NCI-H1105 treated with DMSO at 0.1 percent for 48 hours (cell line): ENCODE data around the gene EFCAB6.

Experiments
- DNase-seq: peaks from one replicate; lab custom pipeline; 2025; lab: John Stamatoyannopoulos, UW

The EFCAB6 gene

GRCh38 chr22:43526117-43526655, 285.9 kb downstream of the EFCAB6 start:
- DNase-seq, result no peak

GRCh38 chr22:43521716-43522115, 290.4 kb downstream of the EFCAB6 start:
- DNase-seq, result no peak

GRCh38 chr22:43520632-43521039, 291.5 kb downstream of the EFCAB6 start:
- DNase-seq, result no peak

- no peak for DNase-seq
Measured at GRCh38 chr22:43516996-43517635, 295.0 kb downstream of the EFCAB6 start.

- DNase-seq, result no peak
Measured at GRCh38 chr22:43516386-43516785, 295.7 kb downstream of the EFCAB6 start.

- no peak for DNase-seq
Measured at GRCh38 chr22:43515902-43516301, 296.2 kb downstream of the EFCAB6 start.

GRCh38 chr22:43515411-43515810, 296.7 kb downstream of the EFCAB6 start:
- DNase-seq, result no peak

GRCh38 chr22:43514476-43515157, 297.5 kb downstream of the EFCAB6 start:
- DNase-seq, result no peak

GRCh38 chr22:43512279-43512678, 299.8 kb downstream of the EFCAB6 start:
- DNase-seq, result no peak

GRCh38 chr22:43511276-43511910, 300.7 kb downstream of the EFCAB6 start:
- no peak for DNase-seq

GRCh38 chr22:43510281-43511070, 301.6 kb downstream of the EFCAB6 start:
- no peak for DNase-seq

GRCh38 chr22:43509337-43509736, 302.8 kb downstream of the EFCAB6 start:
- DNase-seq, result no peak

GRCh38 chr22:43508489-43508888, 303.6 kb downstream of the EFCAB6 start:
- no peak for DNase-seq

GRCh38 chr22:43507235-43507634, 304.9 kb downstream of the EFCAB6 start:
- DNase-seq, result no peak

- no peak for DNase-seq
Measured at GRCh38 chr22:43506487-43506886, 305.6 kb downstream of the EFCAB6 start.

- DNase-seq, result no peak
Measured at GRCh38 chr22:43505896-43506295, 306.2 kb downstream of the EFCAB6 start.

- no peak for DNase-seq
Measured at GRCh38 chr22:43505423-43505822, 306.7 kb downstream of the EFCAB6 start.

- DNase-seq, result no peak
Measured at GRCh38 chr22:43504666-43505261, 307.3 kb downstream of the EFCAB6 start.

- no peak for DNase-seq
Measured at GRCh38 chr22:43504068-43504467, 308.0 kb downstream of the EFCAB6 start.

- no peak for DNase-seq
Measured at GRCh38 chr22:43502306-43502874, 309.7 kb downstream of the EFCAB6 start.

GRCh38 chr22:43501878-43502277, 310.2 kb downstream of the EFCAB6 start:
- no peak for DNase-seq
